ENCODE measurements around the gene PARPBP. TPM values are rescaled to one million over a fixed set of nuclear protein-coding genes. Genes with fewer than 3 reads are reported as not detected.

PARPBP gene
- total and polyA plus RNA-seq, 2 of the 13 experiments (the other 11 are each of a cell fraction or from before 2014, with no cell fraction given) = 6.7 to 28.4 TPM

DNA sequence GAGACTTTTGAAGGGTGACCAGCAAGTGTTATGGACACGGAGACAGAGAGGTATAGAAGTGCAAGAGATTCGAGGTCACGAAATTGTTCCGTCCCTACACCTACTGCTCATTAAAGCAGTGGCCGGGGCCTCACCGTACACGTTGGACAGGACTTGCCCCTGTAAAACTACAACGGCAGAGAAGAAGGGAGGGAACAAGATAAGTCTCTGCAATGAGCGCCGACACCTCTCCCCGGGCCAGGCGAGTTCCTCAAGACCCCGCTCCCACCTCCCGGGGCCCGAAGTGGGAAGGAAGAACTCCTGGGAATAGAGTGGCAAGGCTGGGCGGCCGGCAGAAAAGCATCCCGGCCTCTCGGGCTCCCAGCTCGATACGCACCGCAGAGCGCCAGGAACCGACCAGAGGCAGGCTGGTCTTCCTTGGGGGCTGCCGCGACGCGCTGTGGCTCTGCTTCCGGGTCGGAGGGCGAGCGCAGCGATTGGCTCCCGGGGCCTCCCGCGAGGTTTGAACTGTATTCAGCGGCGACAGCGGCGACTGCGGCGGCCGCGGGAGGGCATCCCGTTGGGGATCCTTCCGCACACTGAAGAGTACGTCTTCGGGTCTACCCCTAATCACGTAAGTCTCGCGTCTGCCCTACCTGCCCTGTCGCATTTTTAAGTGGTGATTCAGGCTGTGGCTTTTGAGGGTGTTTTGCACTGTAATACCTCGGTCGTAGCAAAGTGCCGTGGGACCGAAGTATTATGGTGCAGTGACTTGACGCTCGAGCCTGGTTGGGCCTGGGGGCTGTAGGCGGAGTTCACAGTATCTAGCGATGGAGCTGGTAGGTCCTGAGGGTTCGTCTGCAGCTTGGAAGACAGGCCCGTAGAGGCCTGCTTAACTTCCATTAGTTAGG is at the start of gene PARPBP, which contains the start of gene NUP37 (continued):
- TF ChIP-seq, protein P1, sequence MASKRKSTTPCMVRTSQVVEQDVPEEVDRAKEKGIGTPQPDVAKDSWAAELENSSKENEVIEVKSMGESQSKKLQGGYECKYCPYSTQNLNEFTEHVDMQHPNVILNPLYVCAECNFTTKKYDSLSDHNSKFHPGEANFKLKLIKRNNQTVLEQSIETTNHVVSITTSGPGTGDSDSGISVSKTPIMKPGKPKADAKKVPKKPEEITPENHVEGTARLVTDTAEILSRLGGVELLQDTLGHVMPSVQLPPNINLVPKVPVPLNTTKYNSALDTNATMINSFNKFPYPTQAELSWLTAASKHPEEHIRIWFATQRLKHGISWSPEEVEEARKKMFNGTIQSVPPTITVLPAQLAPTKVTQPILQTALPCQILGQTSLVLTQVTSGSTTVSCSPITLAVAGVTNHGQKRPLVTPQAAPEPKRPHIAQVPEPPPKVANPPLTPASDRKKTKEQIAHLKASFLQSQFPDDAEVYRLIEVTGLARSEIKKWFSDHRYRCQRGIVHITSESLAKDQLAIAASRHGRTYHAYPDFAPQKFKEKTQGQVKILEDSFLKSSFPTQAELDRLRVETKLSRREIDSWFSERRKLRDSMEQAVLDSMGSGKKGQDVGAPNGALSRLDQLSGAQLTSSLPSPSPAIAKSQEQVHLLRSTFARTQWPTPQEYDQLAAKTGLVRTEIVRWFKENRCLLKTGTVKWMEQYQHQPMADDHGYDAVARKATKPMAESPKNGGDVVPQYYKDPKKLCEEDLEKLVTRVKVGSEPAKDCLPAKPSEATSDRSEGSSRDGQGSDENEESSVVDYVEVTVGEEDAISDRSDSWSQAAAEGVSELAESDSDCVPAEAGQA (IDR thresholded peaks at IDR 0.05; ENCODE audit: low read depth) = no peak
- TF ChIP-seq, protein P1 (CRISPR knock-in tag; IDR thresholded peaks at IDR 0.05; ENCODE audit: borderline replicate concordance) = no peak
- TF ChIP-seq, protein P2, sequence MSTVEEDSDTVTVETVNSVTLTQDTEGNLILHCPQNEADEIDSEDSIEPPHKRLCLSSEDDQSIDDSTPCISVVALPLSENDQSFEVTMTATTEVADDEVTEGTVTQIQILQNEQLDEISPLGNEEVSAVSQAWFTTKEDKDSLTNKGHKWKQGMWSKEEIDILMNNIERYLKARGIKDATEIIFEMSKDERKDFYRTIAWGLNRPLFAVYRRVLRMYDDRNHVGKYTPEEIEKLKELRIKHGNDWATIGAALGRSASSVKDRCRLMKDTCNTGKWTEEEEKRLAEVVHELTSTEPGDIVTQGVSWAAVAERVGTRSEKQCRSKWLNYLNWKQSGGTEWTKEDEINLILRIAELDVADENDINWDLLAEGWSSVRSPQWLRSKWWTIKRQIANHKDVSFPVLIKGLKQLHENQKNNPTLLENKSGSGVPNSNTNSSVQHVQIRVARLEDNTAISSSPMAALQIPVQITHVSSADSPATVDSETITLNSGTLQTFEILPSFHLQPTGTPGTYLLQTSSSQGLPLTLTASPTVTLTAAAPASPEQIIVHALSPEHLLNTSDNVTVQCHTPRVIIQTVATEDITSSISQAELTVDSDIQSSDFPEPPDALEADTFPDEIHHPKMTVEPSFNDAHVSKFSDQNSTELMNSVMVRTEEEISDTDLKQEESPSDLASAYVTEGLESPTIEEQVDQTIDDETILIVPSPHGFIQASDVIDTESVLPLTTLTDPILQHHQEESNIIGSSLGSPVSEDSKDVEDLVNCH (CRISPR knock-in tag; IDR thresholded peaks at IDR 0.05) = no peak
- no peak; the same call in 1 of the 2 replicates for TF ChIP-seq ZNF564 (CRISPR knock-in tag; IDR thresholded peaks at IDR 0.05)
- TF ChIP-seq ZMAT3 (CRISPR knock-in tag; conservative IDR thresholded peaks at IDR 0.05) = 0 out of 2 replicates have a peak, but pooled peaks have one; percentile 6
- TF ChIP-seq SNRNP70 (IDR thresholded peaks at IDR 0.05; ENCODE audit: low read depth, low read length) = no peak
- TF ChIP-seq ZNF570 (CRISPR knock-in tag; IDR thresholded peaks at IDR 0.05; ENCODE audit: borderline replicate concordance) = no peak
- peak; percentile 87; the same call in 1 of the 2 replicates for TF ChIP-seq ZNF253 (CRISPR knock-in tag; IDR thresholded peaks at IDR 0.05; ENCODE audit: borderline replicate concordance)
- no peak for TF ChIP-seq GPN1 (CRISPR knock-in tag; IDR thresholded peaks at IDR 0.05; ENCODE audit: borderline replicate concordance)
- peak; percentile 82; the same call in 1 of the 2 replicates for TF ChIP-seq ZNF614 (CRISPR knock-in tag; IDR thresholded peaks at IDR 0.05; ENCODE audit: borderline replicate concordance)
- peak; percentile 83 for TF ChIP-seq IKZF4 (CRISPR knock-in tag; IDR thresholded peaks at IDR 0.05; ENCODE audit: borderline replicate concordance, low read depth, not compliant biosample characterization)
- TF ChIP-seq EEA1 (CRISPR knock-in tag; IDR thresholded peaks at IDR 0.05; ENCODE audit: borderline replicate concordance) = no peak
- peak; percentile 99 for TF ChIP-seq KMT2B (CRISPR knock-in tag; IDR thresholded peaks at IDR 0.05)
- no peak for TF ChIP-seq U2AF2 (IDR thresholded peaks at IDR 0.05; ENCODE audit: low read depth, low read length)
- peak; percentile 87 for TF ChIP-seq MXD4 (CRISPR knock-in tag; IDR thresholded peaks at IDR 0.05)
- no peak for TF ChIP-seq ZNF543 (CRISPR knock-in tag; IDR thresholded peaks at IDR 0.05)
- TF ChIP-seq SMAD1 (CRISPR knock-in tag; IDR thresholded peaks at IDR 0.05; ENCODE audit: borderline replicate concordance, low read depth) = no peak; the same call in 1 of the 2 replicates
- TF ChIP-seq RFX5 (IDR thresholded peaks at IDR 0.05; ENCODE audit: low read depth, low read length) = no peak
- TF ChIP-seq, protein P3, sequence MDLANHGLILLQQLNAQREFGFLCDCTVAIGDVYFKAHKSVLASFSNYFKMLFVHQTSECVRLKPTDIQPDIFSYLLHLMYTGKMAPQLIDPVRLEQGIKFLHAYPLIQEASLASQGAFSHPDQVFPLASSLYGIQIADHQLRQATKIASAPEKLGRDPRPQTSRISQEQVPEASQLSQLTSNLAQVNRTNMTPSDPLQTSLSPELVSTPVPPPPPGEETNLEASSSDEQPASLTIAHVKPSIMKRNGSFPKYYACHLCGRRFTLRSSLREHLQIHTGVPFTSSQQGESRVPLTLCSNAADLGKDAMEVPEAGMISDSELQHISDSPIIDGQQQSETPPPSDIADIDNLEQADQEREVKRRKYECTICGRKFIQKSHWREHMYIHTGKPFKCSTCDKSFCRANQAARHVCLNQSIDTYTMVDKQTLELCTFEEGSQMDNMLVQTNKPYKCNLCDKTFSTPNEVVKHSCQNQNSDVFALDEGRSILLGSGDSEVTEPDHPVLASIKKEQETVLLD (CRISPR knock-in tag; IDR thresholded peaks at IDR 0.05; ENCODE audit: low read depth) = peak; percentile 77; the same call in 1 of the 2 replicates
